ENCODE results near the gene RGMA.

GRCh38 chr15:93088200-93088980, 621 bp downstream of the RGMA start:
- TF ChIP-seq, protein P1, sequence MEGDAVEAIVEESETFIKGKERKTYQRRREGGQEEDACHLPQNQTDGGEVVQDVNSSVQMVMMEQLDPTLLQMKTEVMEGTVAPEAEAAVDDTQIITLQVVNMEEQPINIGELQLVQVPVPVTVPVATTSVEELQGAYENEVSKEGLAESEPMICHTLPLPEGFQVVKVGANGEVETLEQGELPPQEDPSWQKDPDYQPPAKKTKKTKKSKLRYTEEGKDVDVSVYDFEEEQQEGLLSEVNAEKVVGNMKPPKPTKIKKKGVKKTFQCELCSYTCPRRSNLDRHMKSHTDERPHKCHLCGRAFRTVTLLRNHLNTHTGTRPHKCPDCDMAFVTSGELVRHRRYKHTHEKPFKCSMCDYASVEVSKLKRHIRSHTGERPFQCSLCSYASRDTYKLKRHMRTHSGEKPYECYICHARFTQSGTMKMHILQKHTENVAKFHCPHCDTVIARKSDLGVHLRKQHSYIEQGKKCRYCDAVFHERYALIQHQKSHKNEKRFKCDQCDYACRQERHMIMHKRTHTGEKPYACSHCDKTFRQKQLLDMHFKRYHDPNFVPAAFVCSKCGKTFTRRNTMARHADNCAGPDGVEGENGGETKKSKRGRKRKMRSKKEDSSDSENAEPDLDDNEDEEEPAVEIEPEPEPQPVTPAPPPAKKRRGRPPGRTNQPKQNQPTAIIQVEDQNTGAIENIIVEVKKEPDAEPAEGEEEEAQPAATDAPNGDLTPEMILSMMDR (conservative IDR thresholded peaks at IDR 0.05), result peak; percentile 65
- TF ChIP-seq ZFX (IDR thresholded peaks at IDR 0.05), result no peak

Measured in C4-2B (cell line).